GM04503 (cell line): ENCODE measurements around the gene KDM8.

Experiments used
- DNase-seq: peaks from one replicate; pipeline ENCODE4 v3.0.0-alpha.2; 2012; ENCODE audit warnings: low read depth

KDM8 gene

GRCh38 chr16:27269300-27270150 is 66.2 kb downstream of the KDM8 start:
- DNase-seq = no peak

GRCh38 chr16:27270349-27270748 is 67.0 kb downstream of the KDM8 start:
- DNase-seq = no peak
